NCI-H2107 treated with DMSO at 0.1 percent for 48 hours (cell line): ENCODE data around the gene ABCA5.
"Not testable (repeated sequence)": the region's sequence is repeated elsewhere in the genome, so short reads cannot be mapped to it uniquely, and the experiment has no call there.

ENCODE experiments used
- DNase-seq: peaks from one replicate; lab custom pipeline; 2025; ENCODE audit not compliant: unreplicated experiment; lab: John Stamatoyannopoulos, UW

ABCA5 gene

GRCh38 chr17:69326377-69327059 is 415 bp downstream of the ABCA5 start:
- no peak for DNase-seq

GRCh38 chr17:69325518-69326376 is 1.2 kb downstream of the ABCA5 start:
- DNase-seq: peak; percentile 10

GRCh38 chr17:69323806-69324205 is 3.1 kb downstream of the ABCA5 start:
- no peak for DNase-seq

- no peak for DNase-seq
Measured at GRCh38 chr17:69320908-69321238, 6.1 kb downstream of the ABCA5 start.

GRCh38 chr17:69320210-69320907 is 6.6 kb downstream of the ABCA5 start:
- no peak for DNase-seq

- no peak for DNase-seq
Measured at GRCh38 chr17:69317625-69318024, 9.3 kb downstream of the ABCA5 start.

- DNase-seq: peak; percentile 92
Measured at GRCh38 chr17:69314246-69315065, 12.5 kb downstream of the ABCA5 start.

- DNase-seq: no peak
Measured at GRCh38 chr17:69305177-69305576, 21.8 kb downstream of the ABCA5 start.

- no peak for DNase-seq
Measured at GRCh38 chr17:69302682-69303081, 24.3 kb downstream of the ABCA5 start.

GRCh38 chr17:69300222-69300621 is 26.7 kb downstream of the ABCA5 start:
- DNase-seq: no peak

- not testable (repeated sequence) for DNase-seq
Measured at GRCh38 chr17:69298120-69298722, 28.7 kb downstream of the ABCA5 start.

GRCh38 chr17:69287168-69287567 is 39.8 kb downstream of the ABCA5 start:
- no peak for DNase-seq

GRCh38 chr17:69286257-69286656 is 40.7 kb downstream of the ABCA5 start:
- no peak for DNase-seq

GRCh38 chr17:69284646-69285045 is 42.3 kb downstream of the ABCA5 start:
- no peak for DNase-seq

GRCh38 chr17:69282002-69282401 is 44.9 kb downstream of the ABCA5 start:
- no peak for DNase-seq

GRCh38 chr17:69276279-69276678 is 50.7 kb downstream of the ABCA5 start:
- not testable (repeated sequence) for DNase-seq

- no peak for DNase-seq
Measured at GRCh38 chr17:69275751-69276150, 51.2 kb downstream of the ABCA5 start.

GRCh38 chr17:69271023-69271422 is 55.9 kb downstream of the ABCA5 start:
- DNase-seq: no peak

GRCh38 chr17:69269131-69269998 is 57.6 kb downstream of the ABCA5 start:
- DNase-seq: no peak
